ENCODE data around the gene S100P.
"Not testable (repeated sequence)": the region's sequence is repeated elsewhere in the genome, so short reads cannot be mapped to it uniquely, and the experiment has no call there.

S100P gene

DNA sequence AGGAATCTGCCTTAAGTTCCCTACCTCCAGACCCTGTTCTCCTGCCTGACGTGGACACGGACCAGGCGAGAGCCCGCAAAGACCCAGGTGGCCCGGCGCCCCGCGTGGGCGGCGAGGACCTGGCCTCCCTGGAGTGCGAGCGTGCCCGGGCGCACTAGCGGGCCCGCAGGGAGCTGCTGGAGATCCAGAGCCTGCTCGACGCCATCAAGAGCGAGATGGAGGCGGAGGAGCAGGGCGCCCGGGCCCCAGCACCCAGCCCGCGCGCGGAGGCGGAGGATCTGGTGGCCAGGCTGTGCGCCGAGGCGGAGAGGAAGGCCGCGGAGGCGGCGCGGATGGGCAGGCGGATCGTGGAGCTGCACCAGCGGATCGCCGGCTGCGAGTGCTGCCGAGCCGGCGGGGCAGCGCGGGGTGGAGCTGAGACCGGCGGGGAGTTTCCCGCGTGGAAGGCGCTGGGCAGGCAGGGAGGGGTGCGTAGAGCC lies 35.0 kb upstream of the S100P start:
- no peak overlapping the region for H3K27ac ChIP-seq (ENCODE audit: low read length)
- no peaks in the 10 kb centered on the region for H3K9me3 ChIP-seq (ENCODE audit: control insufficient read depth, low read depth, low read length)
- no peak overlapping the region for H3K4me3 ChIP-seq (ENCODE audit: low read length)
- no peaks in the 10 kb centered on the region for H3K36me3 ChIP-seq (ENCODE audit: control insufficient read depth, low read depth, low read length)
- no peak overlapping the region for H3K9ac ChIP-seq (ENCODE audit: low read length)
- no peaks in the 10 kb centered on the region for H3K4me1 ChIP-seq (ENCODE audit: control insufficient read depth, low read depth, low read length)
- H3K27me3 ChIP-seq (ENCODE audit: control insufficient read depth, insufficient read depth, low read length): no peaks in the 10 kb centered on the region

DNA sequence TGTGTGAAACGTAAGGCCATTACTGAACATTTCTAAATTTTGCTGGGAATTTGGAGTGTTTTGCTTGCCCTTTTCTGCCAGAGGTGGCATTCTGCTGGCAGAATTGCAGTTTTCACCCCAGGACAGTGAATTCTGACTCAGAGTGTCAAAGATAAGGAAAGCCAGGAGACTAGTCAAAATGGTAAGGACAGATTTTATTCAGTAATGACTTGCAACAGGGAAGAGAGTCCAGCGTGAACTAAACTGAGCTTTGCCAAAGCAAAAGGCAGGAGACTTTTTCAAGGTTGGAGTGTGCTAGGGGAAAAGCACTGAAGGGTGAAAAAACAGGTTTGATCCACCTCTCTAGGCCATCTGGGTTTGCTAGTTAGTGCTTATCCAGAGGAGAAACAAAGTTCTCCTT lies 33.8 kb upstream of the S100P start:
- H3K36me3 ChIP-seq (ENCODE audit: control insufficient read depth, low read depth, low read length): no peaks in the 10 kb centered on the region
- no peak overlapping the region for H3K4me3 ChIP-seq (ENCODE audit: low read length)
- H3K4me1 ChIP-seq (ENCODE audit: control insufficient read depth, low read depth, low read length): no peaks in the 10 kb centered on the region
- H3K27ac ChIP-seq (ENCODE audit: low read length): no peak overlapping the region
- no peaks in the 10 kb centered on the region for H3K9me3 ChIP-seq (ENCODE audit: control insufficient read depth, low read depth, low read length)
- no peaks in the 10 kb centered on the region for H3K27me3 ChIP-seq (ENCODE audit: control insufficient read depth, insufficient read depth, low read length)
- no peak overlapping the region for H3K9ac ChIP-seq (ENCODE audit: low read length)

- no peak overlapping the region for H3K27ac ChIP-seq (ENCODE audit: low read length)
These were observed 33.2 kb upstream of the S100P start for GRCh38 chr4:6660430-6660829.

DNA sequence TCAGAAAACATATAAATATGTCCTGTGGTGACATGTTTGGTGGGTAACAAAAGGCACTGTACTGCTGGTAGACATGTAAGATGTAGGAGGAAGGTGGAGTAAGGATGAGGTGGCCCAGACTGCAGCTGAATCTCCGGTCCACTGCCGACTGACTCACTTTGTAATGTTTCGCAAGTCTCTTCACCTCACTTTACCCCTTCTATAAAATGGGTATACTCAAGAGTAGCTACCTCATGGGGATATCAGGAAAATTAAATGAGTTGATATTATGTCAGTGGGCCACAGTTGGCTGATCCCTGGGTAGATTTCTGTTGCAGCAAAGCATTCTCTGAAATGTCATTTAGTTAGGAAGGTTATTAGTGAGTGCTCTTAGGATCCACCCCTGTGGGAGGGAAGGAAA lies 31.1 kb upstream of the S100P start:
- Histone ChIP-seq H3K4me3 (ENCODE audit: low read length) (no peak overlapping the region), H3K27me3 (ENCODE audit: control insufficient read depth, insufficient read depth, low read length) (no peaks in the 10 kb centered on the region), H3K27ac (ENCODE audit: low read length) (no peak overlapping the region), H3K4me1 (ENCODE audit: control insufficient read depth, low read depth, low read length) (no peaks in the 10 kb centered on the region), H3K36me3 (ENCODE audit: control insufficient read depth, low read depth, low read length) (no peaks in the 10 kb centered on the region), H3K9me3 (ENCODE audit: control insufficient read depth, low read depth, low read length) (no peaks in the 10 kb centered on the region), H3K9ac (ENCODE audit: low read length) (no peak overlapping the region)

More at GRCh38 chr4:6660430-6660829, 33.2 kb upstream of the S100P start:
- Histone ChIP-seq H3K36me3 (ENCODE audit: control insufficient read depth, low read depth, low read length) (no peaks in the 10 kb centered on the region), H3K4me3 (ENCODE audit: low read length) (no peak overlapping the region), H3K27me3 (ENCODE audit: control insufficient read depth, insufficient read depth, low read length) (no peaks in the 10 kb centered on the region), H3K9ac (ENCODE audit: low read length) (no peak overlapping the region), H3K4me1 (ENCODE audit: control insufficient read depth, low read depth, low read length) (no peaks in the 10 kb centered on the region), H3K9me3 (ENCODE audit: control insufficient read depth, low read depth, low read length) (no peaks in the 10 kb centered on the region)

GRCh38 chr4:6663596-6664393 lies 29.9 kb upstream of the S100P start:
- H3K4me3 ChIP-seq (ENCODE audit: low read length): no peak overlapping the region
- H3K27me3 ChIP-seq (ENCODE audit: control insufficient read depth, insufficient read depth, low read length): no peaks in the 10 kb centered on the region
- H3K36me3 ChIP-seq (ENCODE audit: control insufficient read depth, low read depth, low read length): no peaks in the 10 kb centered on the region
- H3K27ac ChIP-seq (ENCODE audit: low read length): no peak overlapping the region
- H3K9ac ChIP-seq (ENCODE audit: low read length): no peak overlapping the region
- no peaks in the 10 kb centered on the region for H3K4me1 ChIP-seq (ENCODE audit: control insufficient read depth, low read depth, low read length)
- H3K9me3 ChIP-seq (ENCODE audit: control insufficient read depth, low read depth, low read length): no peaks in the 10 kb centered on the region

DNA sequence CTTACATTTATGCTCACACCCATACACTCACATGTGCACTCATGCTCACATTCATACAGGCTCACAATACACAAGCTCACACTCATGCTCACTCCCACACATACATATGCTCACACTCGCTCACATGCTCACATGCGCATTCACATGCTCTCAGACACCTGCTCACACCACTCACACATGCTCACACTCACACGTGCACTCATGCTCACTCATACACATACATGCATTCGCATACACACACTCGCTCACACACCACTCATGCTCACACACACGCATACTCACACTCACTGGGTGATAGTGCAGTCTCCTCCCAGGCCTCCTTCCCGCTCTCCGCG lies 28.4 kb upstream of the S100P start:
- Histone ChIP-seq H3K36me3 (ENCODE audit: control insufficient read depth, low read depth, low read length) (no peaks in the 10 kb centered on the region), H3K27me3 (ENCODE audit: control insufficient read depth, insufficient read depth, low read length) (no peaks in the 10 kb centered on the region), H3K4me3 (ENCODE audit: low read length) (no peak overlapping the region), H3K9me3 (ENCODE audit: control insufficient read depth, low read depth, low read length) (no peaks in the 10 kb centered on the region), H3K9ac (ENCODE audit: low read length) (no peak overlapping the region), H3K27ac (ENCODE audit: low read length) (no peak overlapping the region), H3K4me1 (ENCODE audit: control insufficient read depth, low read depth, low read length) (no peaks in the 10 kb centered on the region)

- no peaks in the 10 kb centered on the region for H3K36me3 ChIP-seq (ENCODE audit: control insufficient read depth, low read depth, low read length)
- H3K4me1 ChIP-seq (ENCODE audit: control insufficient read depth, low read depth, low read length): no peaks in the 10 kb centered on the region
- no peak overlapping the region for H3K27ac ChIP-seq (ENCODE audit: low read length)
- H3K27me3 ChIP-seq (ENCODE audit: control insufficient read depth, insufficient read depth, low read length): no peaks in the 10 kb centered on the region
- no peak overlapping the region for H3K9ac ChIP-seq (ENCODE audit: low read length)
- no peak overlapping the region for H3K4me3 ChIP-seq (ENCODE audit: low read length)
- H3K9me3 ChIP-seq (ENCODE audit: control insufficient read depth, low read depth, low read length): no peaks in the 10 kb centered on the region
These were observed 25.3 kb upstream of the S100P start for GRCh38 chr4:6668391-6668790.

- H3K9ac ChIP-seq (ENCODE audit: low read length): no peak overlapping the region
- H3K27me3 ChIP-seq (ENCODE audit: control insufficient read depth, insufficient read depth, low read length): peaks cover 5% of the 10 kb centered on the region
- H3K36me3 ChIP-seq (ENCODE audit: control insufficient read depth, low read depth, low read length): peaks cover 10% of the 10 kb centered on the region
- no peak overlapping the region for H3K27ac ChIP-seq (ENCODE audit: low read length)
- no peaks in the 10 kb centered on the region for H3K9me3 ChIP-seq (ENCODE audit: control insufficient read depth, low read depth, low read length)
- peaks cover 6% of the 10 kb centered on the region for H3K4me1 ChIP-seq (ENCODE audit: control insufficient read depth, low read depth, low read length)
- no peak overlapping the region for H3K4me3 ChIP-seq (ENCODE audit: low read length)
These were observed 22.0 kb upstream of the S100P start for GRCh38 chr4:6671648-6672047.

DNA sequence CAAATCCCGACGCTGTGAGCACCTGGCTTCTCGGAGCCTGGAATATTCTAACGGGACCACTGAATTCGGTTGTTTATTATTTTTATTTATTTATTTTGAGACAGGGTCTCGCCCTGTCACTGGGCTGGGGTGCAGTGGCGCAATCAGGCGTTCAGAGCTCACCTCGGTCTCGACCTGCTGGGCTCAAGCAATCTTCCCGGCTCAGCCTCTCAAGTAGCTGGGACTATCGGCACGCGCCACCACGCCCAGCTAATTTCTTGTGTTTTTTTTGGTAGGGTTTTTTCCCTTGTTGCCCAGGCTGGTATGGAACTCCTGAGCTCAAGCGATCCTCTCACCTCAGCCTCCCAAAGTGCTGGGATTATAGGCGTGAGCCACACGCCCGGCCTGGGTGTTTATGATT lies 21.5 kb upstream of the S100P start:
- H3K27me3 ChIP-seq (ENCODE audit: control insufficient read depth, insufficient read depth, low read length): peaks cover 5% of the 10 kb centered on the region
- peaks cover 6% of the 10 kb centered on the region for H3K4me1 ChIP-seq (ENCODE audit: control insufficient read depth, low read depth, low read length)
- no peak overlapping the region for H3K4me3 ChIP-seq (ENCODE audit: low read length)

GRCh38 chr4:6672541-6673190 lies 21.0 kb upstream of the S100P start:
- not testable (repeated sequence) for H3K9me3 ChIP-seq (ENCODE audit: control insufficient read depth, low read depth, low read length); H3K27me3 ChIP-seq (ENCODE audit: control insufficient read depth, insufficient read depth, low read length); H3K9ac ChIP-seq (ENCODE audit: low read length); H3K27ac ChIP-seq (ENCODE audit: low read length); H3K4me1 ChIP-seq (ENCODE audit: control insufficient read depth, low read depth, low read length); H3K4me3 ChIP-seq (ENCODE audit: low read length)
- H3K36me3 ChIP-seq (ENCODE audit: control insufficient read depth, low read depth, low read length): peaks cover 16% of the 10 kb centered on the region

More for the DNA sequence above, 21.5 kb upstream of the S100P start:
- H3K9ac ChIP-seq (ENCODE audit: low read length): no peak overlapping the region
- no peaks in the 10 kb centered on the region for H3K9me3 ChIP-seq (ENCODE audit: control insufficient read depth, low read depth, low read length)
- no peak overlapping the region for H3K27ac ChIP-seq (ENCODE audit: low read length)
- H3K36me3 ChIP-seq (ENCODE audit: control insufficient read depth, low read depth, low read length): peaks cover 15% of the 10 kb centered on the region

GRCh38 chr4:6673191-6673659 lies 20.5 kb upstream of the S100P start:
- not testable (repeated sequence) for H3K27me3 ChIP-seq (ENCODE audit: control insufficient read depth, insufficient read depth, low read length); H3K4me1 ChIP-seq (ENCODE audit: control insufficient read depth, low read depth, low read length); H3K9ac ChIP-seq (ENCODE audit: low read length); H3K27ac ChIP-seq (ENCODE audit: low read length); H3K9me3 ChIP-seq (ENCODE audit: control insufficient read depth, low read depth, low read length)
- Histone ChIP-seq H3K4me3 (ENCODE audit: low read length) (peak overlapping the region; percentile 80), H3K36me3 (ENCODE audit: control insufficient read depth, low read depth, low read length) (peaks cover 16% of the 10 kb centered on the region)
